ENCODE results near the gene MED26.
A peak's percentile ranks its signal among the peaks of the same experiment; 100 is the strongest.

MED26 gene

DNA sequence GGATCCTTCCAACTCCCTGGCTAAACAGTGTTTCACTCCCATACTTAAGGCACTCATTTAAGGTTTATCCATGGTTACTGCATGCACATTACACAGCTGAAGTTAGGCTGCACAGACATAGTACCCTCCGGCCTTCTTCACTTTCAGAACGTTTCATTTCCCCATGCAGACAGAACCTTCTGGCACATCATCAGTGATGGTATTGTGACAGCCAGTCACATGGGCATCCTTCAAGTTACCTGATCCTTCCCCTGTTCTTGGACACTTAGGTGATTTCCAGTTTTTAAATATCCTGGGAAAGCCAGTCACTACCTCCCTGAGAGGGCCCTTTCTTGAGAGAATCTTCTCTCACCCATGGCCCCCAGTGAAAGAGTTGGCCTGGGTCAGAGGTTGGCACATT, 22.8 kb upstream of the MED26 start:
- DNase-seq: no peak

DNA sequence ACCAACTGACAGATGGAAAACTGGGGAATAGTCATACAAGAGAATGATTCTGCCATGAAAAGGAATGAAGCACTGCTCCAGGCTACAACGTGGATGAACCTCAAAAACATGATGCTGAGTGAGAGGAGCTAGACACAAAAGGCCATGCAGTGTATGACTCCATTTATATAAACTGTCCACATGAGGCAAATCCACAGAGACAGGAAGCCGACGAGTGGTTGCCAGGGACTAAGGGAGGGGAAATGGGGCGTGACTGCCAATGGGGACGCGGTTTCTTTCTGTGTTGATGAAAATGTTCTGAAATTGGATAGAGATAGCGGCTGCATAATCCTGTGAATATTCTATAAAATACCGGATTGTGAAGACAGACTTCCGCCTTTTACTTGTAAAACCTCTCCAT, 21.7 kb upstream of the MED26 start:
- DNase-seq: no peak

DNA sequence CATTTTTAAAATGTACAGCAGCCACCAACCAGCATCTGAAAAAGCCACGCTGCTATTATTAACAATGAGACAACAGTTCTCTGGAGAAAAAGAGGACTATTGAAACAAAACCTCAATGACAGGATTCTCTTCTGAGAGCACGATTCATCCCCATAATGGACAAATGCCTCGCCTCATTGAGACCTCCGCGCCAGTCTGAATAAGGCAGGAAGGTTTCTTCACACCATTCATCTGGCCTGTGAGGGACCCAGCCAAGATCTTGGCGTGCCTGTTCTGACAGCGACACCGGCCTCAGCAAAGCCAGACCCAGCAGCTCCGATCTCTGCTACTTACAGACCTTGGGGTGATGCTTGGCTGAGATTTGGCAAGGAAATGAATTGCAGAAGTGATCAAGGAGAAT, 17.1 kb upstream of the MED26 start:
- peak in 50 of 58 donors; percentile 3 to 89 (median 50) for DNase-seq

DNA sequence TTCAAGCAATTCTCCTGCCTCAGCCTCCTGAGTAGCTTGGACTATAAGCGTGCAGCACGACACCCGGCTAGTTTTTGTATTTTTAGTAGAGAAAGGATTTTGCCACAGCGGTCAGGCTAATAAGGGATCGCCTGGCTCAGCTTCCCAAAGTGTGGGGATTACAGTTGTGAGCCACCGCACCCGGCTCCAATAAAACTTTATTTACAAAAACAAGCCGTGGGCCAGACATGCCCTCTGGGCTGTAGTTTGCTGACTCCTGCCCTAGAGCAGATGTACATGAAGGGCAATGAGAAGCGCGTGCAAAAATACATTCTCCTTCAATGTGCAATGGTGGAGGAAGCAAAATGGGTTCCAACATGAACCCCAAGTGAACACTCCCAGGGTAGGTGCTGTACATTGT, 13.7 kb upstream of the MED26 start:
- no peak for DNase-seq

DNA sequence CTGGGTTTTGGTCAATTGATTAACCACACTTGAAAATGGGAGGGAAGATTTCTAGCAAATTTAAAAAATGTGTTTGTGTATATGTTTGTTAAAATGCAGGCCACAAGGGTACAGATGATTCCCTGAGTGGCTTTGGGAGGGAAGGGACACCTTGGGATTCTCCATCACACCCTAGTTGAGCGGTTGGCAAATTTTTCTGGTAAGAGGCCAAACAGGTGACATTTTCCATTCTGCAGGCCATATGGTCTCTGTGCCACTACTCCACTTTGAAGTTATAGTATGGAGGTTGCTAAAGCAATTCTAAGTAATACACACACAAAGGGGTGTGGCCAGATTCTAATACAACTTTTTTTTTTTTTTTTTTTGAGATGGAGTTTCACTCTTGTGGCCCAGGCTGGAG, 12.9 kb upstream of the MED26 start:
- DNase-seq: no peak

DNA sequence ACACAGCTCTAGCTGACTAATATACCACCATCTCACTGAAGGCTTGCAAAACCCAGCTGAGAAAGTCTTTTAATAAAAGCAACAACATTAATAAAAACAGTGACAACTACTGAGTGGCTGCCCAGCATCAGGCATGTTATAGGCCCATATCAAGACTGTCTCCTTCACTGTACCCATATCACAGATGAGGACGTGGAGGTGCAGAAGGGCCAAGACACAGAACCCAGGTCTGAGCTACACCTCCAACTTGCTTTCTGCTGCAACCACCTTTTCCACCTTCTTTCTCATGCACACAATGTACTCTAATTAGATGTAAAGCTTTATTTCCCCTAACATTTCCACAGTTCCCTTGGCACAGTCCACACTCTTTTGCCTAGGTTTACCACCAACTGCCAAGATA, 10.7 kb upstream of the MED26 start:
- no peak for DNase-seq

DNA sequence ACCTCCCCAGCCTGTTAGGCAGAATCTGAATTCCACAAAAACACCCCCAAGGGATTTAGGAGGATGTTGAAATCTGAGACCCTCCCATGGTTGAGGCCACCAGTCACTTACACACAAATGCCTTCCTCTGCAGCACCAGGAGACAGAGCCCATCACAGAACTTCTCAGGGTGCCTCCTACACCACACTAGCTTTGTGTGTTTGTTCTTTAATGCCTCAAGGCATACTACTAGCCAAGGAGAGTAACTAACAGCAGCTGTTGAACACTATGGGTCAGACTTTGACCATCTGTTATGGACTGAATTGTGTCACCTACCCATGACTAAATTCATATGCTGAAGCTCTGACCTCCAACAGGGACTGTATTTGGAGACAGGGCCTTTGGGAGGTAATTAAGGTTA, 9.5 kb upstream of the MED26 start:
- no peak for DNase-seq

DNA sequence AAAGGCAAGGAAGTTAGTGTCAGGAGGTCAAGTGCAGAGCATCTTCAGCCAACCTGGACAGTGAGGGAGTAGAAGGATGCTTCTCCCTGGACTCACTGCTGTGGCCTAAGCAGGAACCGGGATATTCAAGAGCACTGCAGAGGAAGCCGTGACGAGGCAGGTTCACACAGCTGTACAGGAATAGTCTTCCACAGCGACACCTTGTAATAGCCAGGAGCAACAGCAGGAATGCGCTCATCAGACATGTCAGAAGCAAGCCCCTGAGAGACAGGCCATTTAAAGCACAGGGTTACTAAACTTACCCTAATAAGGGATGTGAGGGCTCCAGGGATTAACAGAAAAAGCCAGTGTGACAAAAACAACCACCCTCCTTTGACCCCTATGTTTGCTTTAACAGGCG, 3.5 kb upstream of the MED26 start:
- no peak for DNase-seq

DNA sequence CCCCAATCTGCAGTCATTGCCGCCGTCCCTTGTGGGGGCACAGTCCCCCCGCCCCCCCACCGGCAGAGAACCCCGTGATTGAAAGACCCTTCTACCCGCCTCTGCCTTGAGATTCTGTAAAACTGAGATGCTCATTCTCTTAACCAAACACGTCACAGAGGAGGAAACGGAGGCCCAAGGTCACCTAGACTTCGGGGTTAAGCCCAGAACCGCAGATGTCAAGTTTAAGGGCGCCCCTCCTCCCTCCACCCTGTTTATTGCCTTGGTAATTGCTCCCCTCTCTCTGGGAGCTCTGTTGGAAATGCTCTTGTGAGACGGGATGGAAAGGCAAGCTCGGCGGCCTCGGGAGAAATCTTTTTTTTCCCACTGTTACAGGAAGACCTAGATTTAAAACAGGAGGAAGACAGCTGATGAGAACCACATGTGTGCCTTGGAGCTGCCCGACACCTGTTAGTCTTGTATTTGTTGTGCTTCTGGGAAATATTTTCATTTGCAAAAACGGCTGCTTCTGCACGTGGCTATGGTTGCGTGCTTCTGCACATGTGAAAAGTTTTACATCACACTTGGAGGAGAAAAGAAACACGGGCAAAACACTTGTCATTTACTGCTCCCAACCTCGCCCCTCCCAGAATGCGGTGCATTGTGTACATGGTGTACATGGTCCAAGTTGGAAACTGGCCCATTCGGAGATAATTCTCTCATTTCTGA, 1.1 kb upstream of the MED26 start:
- DNase-seq: peak in 8 of 58 donors; percentile 16 to 53 (median 32)

DNA sequence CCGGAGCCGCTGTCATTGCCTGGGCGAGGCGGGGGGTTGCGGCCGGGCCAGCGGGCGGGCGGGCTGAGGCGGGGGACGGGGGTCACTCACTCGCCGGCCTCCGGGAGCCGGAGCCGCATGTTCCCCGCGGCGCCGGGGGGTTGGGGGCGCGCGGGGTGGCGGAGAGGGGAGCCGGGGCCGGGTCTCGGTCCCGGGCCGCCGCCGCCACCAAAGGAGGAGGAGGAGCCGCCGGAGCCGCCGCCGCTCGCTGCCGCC, 149 bp downstream of the MED26 start:
- peak in 1 of 58 donors; percentile 56 for DNase-seq

DNA sequence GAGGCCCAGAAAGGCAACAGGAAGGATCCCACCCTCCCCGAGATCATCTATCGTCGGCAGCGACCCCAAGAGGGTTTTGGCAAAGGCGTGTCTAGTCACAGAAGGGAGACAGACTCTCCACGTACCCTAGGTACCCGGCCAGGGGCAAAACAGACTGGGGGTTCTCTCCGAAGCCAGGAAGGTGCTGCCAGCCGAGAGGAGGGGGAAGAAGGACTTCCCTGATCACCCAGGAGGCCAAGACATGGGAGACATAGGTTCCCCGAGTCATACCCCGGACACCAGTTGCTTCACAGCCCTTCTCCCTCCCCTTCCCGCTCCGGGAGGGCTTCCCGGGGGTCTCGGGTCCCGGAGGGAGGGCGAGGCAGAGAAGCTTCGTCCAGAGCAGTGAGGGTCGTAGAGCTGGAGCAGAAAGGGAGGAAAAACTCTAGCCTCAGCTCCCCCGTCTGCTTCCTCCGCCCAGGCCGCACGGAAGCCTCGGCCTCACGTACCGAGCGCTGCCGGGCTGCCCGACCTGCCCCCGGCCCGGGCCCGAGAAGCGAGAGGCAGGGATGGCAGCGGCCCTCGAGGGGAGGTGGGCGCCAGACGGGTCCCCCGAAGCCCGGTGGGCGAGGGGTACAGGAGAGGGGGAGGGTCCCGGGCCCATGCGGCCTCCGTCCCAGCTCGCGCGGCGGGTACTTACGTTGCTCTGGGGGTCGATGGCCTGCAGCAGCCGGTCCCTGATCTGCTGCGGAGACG, 644 bp downstream of the MED26 start:
- peak in 4 of 58 donors; percentile 33 to 50 (median 44) for DNase-seq

DNA sequence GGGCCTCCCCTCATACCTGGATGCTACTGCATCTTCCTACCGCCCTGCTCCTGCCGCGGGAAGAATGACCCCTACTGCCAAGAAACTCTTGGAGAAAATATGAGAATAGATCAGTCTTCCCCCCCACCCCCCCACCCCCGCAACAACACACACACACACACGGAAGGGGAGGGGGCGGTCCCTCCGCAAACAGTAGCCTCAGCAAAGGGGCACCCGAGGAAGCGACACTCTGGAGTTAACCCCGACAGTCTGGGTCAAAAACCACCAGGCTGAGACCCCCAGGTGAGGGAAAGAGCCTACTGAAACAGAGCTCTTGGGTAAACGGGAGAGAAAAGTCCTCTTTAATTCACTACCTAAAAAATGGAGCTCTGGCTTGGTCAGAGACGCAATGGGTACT, 1.2 kb downstream of the MED26 start:
- no peak for DNase-seq

DNA sequence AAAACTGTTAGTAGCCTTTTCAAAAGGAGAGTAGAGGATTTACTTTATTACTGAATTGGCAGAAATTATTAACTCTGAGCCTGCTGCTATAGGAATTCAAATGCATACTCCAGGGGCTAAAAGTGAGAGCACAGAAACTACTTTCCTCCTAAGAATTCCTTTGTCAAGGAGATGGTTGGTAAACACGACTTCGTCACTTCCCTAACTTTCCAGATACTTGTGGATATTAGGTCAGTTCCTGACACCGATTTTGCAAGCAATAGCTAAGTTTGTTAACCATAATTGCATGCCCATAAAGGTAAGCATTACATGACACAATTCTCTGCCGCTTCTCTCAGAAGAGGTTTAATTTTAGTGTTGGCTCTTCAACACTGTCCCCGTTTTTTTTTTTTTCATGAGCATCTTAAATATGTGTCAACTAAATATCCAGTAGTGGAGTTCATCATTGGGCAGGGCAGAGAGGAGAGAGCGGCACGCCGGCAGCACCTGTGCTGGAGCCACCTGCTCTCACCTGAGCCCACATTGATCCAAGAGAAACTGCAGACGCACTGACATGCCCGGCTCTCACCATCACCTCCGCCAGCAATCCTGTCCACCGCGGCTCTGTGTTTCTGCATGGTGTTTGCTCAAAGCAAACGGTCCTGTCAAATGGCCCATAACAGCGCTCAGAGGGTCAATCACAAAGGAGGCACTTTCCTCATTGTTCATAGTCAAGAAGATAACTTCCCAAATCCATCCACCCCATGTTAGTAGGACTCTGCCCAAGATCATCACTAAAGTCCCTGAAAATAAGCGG, 2.6 kb downstream of the MED26 start:
- DNase-seq: no peak

DNA sequence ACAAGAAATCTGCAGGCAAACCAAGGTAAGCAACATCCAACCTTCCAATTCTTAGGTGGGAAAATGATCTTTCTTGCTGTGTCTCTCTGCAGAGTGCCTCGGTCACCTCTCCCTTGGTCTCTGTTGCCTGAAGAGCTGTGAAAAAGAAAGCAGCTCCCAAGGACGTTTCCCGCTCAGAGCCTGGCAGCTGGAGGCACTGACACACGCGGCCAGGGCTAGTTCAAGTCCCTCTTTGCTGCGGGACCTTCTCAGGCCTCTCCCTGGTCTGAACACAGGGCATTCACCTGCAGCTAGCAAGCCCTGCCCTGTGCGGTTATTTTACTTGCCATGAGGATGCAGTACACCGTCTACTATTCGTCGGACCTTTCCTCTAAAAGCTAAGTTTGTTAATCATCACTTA, 3.8 kb downstream of the MED26 start:
- DNase-seq: no peak

DNA sequence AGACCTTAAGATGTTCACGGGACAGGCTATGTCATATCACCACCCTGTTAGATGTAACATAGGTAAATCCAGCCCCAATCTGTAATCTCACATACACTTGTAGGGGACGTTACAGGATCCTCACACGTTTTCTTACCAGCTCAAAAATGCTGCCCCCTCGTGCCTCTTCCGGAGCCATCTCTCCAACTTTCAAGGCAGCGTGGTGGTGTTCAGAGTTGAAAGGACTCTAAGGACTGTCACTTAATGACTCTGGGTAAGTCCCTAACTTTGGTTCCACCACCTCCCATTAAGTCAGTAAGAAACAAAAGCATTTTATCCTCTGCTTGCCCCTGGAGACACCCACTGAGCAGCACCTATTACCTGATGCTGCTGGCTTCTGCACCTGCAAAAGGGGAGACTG, 4.4 kb downstream of the MED26 start:
- no peak for DNase-seq

DNA sequence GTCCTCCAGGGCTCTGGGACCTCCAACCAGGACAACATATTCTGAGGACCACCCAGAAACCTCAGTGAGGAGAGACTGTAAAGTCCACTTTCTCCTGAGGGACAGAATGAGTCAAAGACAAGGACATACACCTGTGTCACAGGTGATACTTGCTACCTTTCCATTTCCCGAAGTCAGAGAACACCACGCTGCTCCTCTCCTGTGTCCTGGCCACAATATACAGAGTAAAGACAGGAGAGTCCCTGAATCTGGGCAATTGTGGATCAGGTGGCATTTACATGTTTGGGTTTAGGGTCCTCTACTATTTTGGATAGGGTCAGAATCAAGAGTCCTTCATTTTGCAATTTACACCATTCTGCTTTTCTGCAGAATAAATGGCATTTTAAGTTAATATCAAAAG, 4.9 kb downstream of the MED26 start:
- no peak for DNase-seq

DNA sequence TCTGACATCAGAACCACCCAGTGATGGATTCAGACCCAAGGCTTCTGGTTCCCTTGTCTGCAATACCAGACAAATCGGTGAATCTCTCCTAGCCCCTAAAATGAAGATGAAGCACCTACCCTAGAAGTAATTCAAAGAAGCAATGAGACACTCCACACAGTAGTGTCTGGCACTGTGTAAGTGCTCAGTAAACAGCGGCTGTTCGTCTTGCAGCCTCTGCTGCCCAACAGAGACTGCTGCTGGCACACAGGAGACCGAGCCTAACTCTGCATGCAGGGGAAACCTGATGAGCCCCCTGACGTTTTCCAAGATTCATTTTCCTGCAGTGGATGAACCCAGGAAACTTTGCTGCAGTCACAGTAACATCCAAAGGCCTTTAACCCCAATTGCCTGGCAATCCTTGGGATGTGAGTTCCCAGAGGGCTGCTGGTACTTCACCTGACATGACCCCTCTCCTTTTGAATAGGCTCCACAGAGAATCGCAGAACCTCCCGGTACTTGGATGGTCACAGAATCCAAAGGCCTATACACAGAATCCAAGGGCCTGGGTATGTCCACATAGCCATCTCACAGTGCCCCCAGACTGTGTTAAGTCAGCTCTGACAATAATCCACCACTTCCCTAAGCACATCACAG, 6.7 kb downstream of the MED26 start:
- no peak for DNase-seq

DNA sequence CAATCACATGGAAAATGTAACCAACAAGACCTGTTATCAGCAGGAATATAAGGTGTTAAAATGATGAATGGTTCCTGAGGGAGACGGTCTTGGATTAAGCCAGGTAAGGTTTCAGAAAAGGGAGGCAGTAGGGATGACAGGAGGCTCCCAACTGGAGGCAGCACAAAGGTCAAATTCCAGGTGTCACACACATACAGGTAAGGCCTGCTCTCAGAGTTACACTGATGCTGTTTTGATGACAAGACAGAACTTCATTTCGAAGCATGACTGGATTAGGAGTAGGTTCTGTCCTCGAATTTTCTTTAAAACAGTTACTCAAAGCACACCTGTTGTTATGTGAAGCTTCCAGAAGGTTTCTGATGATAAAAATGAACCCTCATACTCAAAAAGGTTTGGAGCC, 7.4 kb downstream of the MED26 start:
- DNase-seq: no peak

DNA sequence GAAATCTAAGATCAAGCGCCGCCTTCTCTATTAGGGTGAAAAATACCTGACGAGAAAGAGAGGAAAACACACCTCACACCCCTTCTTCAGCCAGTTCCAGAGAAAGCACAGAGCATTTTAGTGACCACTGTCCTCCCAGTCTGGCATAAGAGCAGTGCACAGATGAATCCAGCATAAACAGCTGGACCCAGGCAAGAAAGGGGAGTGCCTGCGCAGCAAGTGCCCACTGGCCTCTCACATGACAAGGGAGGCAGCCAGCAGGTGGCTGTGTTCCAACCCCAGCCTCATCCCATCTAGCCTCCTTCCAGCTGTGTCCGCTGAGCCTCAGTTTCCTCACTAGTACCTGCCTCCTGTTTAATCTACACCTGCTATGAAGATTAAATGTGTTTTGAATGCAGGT, 8.0 kb downstream of the MED26 start:
- DNase-seq: peak in 3 of 58 donors; percentile 3 to 44 (median 10)

DNA sequence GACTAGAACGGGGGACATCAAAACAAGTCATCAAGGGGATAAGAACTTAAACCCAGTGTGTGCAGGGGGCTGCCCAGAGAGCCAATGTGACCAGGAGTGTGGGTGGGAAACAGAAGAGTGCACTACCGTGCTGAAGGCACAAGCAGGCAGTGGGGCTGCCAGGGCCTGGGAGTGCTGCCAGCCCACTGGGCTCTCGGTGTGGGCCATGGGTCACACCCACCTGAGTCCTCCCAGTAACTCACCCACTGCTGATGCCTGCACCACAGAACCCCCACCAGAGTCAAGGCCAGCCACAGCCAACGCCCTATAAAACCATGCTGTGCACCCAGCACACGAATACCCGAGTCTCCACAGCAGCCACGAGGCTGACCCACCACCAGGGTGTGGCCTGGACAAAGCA, 8.5 kb downstream of the MED26 start:
- peak in 6 of 58 donors; percentile 0 to 17 (median 5) for DNase-seq

DNA sequence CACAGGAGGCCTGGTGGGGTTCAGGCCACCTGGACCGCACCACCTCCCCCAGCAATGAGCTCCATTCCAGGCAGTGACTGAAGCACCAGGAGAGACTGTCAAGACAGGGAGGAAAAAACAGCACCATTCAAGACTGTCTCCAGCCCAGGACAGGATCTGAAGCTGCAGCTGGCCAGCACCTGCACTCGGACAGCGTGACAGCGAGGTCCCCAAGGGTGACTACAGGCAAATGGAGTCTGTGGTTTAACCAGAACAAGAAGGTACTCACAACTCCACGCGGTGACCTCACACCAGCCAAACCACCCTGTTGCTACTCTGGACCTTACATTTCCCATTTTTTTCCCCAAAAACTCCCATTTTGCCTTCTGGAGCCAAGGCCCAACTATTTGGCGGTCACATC, 9.8 kb downstream of the MED26 start:
- no peak for DNase-seq

DNA sequence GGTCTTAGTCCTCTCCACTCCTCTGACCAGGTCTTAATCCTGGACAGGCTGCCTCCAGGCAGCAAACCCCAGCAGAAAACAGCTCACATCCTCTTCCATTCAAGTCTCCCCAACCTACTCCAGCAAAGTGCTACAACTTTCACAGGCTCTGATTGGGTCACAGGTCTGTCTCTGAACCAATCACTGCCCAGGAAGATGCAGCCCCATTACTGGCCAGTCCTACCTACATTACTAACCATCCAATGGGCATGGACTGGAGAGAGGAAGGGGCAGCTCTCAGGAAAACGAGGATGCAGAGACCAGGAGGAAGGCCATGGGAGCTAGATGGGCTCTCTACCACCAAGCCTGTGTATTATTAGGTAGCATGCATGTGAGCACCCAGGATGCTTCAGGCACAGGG, 12.2 kb downstream of the MED26 start:
- no peak for DNase-seq

Measured in anterior cingulate cortex (tissue), 58 donors.